LNCAP (cell line): ENCODE measurements around the gene MT2A.

ENCODE experiments used
- TF ChIP-seq, protein P1 (sequence below): fragments of 450-650 bp; IDR thresholded peaks from 2 replicates; pipeline ENCODE4 v1.5.1; 2017; ENCODE audit warnings: mild to moderate bottlenecking

The MT2A gene

DNA sequence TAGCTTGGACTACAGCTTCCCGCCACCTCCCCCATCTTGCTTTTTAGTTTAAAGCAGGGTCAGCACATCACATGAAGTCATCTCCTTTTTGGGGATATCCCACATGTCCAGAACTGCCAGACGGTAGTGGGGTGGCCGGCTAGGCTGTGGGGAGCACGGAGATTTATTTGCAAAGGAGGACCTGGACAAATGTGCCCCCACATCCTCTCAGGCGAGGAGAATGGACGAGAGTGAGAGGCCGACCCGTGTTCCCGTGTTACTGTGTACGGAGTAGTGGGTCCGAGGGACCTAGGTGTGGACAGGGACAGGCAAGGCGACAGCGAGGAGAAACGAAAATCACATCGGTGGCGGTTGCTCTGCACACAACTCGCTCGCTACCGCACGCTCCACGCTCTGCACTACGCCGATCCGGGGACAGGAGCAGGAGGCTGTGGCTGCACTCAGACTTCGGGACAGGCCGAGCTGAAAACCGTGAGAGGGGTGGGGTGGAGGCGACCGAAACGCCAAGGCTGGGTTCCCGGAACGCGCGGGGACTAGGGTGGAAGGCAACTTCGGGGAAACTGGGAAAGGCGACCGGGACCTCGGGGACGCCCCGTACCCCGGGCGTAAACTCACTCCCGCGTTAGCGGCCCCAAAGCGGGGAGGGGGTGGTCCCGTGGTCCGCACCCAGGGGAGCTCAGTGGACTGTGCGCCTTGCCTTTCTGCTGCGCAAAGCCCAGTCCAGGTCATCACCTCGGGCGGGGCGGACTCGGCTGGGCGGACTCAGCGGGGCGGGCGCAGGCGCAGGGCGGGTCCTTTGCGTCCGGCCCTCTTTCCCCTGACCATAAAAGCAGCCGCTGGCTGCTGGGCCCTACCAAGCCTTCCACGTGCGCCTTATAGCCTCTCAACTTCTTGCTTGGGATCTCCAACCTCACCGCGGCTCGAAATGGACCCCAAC is 29.7 kb downstream of the MT2A start, which contains the start of gene MT1A:
TSS of gene MT1A (plus strand) at position 853 of the 937 bp plus-strand sequence. CDS start at position 926, 73 bp downstream.
- TF ChIP-seq, protein P1, sequence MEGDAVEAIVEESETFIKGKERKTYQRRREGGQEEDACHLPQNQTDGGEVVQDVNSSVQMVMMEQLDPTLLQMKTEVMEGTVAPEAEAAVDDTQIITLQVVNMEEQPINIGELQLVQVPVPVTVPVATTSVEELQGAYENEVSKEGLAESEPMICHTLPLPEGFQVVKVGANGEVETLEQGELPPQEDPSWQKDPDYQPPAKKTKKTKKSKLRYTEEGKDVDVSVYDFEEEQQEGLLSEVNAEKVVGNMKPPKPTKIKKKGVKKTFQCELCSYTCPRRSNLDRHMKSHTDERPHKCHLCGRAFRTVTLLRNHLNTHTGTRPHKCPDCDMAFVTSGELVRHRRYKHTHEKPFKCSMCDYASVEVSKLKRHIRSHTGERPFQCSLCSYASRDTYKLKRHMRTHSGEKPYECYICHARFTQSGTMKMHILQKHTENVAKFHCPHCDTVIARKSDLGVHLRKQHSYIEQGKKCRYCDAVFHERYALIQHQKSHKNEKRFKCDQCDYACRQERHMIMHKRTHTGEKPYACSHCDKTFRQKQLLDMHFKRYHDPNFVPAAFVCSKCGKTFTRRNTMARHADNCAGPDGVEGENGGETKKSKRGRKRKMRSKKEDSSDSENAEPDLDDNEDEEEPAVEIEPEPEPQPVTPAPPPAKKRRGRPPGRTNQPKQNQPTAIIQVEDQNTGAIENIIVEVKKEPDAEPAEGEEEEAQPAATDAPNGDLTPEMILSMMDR = no peak

DNA sequence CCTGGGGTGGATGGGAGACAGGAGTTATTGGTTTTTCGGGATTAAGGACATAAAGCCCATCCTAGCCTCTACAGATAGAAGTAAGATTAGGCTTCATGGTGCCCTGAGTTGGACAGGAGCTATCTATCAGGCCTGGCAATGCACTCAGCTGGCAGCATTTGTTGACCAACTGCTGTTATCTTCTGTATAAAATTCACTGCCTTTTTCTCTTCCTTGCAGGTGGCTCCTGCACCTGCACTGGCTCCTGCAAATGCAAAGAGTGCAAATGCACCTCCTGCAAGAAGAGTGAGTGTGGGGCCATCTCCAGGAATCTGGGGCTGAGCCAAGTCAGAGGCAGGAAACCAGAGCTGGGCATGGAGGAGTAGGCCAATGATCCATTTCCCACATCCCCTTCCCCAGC is 30.7 kb downstream of the MT2A start:
- TF ChIP-seq, protein P1 = no peak

DNA sequence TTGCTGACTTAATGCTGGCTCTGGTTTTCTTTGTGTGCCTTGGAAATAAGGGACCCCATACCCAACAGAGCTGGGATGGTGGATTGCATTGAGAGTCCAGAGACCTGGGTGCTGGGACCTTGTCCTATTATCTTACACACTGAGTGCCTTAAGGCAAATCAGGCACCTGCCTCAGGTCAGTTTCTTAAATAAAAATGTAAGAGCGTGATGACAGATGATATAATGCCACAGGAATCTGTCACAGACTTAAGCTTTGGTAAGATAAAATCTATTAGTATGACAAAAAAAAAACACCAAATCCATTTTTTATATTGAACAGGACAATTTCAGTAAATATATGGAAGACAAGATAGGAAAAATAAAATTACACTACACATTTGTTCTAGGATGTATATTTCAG is 31.7 kb downstream of the MT2A start:
- TF ChIP-seq, protein P1 = no peak

DNA sequence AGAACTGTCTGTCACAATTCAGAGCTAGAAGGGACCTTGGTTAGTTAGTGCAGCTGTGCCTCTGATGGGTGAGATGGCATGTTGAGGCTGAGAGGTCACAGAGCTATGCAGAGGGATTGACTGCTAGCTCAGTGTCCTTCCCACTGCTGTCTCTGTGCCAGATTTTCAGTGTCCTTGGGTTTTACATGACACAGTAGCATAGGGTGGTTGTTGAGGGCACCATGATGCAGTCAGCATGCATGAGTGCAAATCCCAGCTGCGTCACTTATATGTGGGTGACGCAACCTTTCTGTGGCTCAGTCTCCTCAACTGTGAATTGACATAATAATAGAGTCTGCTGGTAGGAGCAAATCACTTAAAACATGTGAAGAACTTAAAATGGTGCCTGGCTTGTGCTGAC is 32.8 kb downstream of the MT2A start:
- TF ChIP-seq, protein P1 = no peak

DNA sequence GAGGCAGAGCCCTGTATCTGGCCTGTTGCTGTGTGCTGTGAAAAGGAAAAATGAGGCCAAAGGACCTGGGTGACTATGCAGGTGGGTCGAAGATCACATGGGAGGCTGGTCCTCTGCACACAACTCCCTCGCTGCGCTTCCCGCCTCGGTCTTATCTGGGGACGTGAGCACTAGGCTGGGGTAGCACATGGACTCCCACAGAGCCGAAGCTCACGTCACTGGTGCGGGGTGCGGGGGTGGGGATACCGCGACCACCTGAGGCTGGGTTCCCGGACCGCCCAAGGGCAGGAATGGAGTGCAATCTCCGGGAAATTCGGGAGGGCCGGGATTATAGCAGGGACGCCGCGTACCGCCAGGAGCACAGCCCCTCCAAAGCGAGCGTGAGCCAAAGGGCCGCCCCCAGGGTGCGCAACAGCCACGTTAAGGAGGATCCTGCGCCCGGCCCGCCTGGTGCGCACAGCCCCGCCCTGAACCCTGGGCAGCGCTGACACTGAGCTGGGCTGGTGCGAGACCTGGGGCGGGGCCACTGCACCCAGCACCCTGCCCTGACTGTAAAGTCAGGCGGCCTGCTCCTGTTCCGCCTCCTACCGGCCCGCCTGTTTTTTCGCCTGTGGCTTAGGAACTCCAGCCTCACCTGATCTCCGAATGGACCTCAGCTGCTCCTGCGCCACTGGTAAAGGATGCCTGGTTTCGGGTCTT is 34.8 kb downstream of the MT2A start:
- TF ChIP-seq, protein P1 = peak; percentile 55

DNA sequence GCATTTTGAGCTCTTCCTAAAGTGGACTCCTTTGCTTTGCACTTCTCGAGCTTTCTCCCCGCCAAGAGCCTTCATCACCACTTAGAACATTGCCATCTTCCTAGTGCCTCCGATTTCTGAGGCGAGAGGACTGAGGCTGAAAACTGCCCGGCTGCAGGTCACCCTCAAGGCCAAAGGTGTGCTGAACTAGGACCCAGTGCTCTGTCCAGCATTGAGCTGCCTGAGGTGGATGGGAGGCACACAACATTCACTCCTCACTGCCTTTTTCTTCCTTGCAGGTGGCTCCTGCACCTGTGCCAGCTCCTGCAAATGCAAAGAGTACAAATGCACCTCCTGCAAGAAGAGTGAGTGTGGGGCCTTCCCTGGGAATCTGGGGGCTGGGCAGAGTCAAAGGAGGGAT is 35.4 kb downstream of the MT2A start:
- TF ChIP-seq, protein P1 = no peak

DNA sequence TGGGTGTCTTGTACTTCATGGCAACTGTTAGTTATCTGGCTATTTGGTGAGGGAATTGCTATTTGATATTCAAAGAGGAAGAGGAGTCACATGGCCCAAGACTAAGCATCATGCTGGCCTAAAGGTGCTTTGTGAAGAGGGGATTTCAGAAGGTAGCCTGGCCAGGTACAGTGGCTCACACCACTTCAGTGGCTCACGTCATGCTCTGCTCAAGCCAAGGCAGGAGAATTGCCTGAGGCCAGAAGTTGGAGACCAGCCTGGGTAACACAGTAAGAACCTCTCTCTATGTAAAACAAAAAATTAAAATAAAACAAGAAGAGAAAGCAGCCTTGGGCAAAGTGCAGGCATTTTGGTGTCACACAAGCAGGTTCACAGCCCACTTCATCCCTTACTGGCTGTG is 36.9 kb downstream of the MT2A start:
- TF ChIP-seq, protein P1 = no peak
